ENCODE measurements around the gene SPRED2.

GRCh38 chr2:65299246-65299645 is 133.2 kb downstream of the SPRED2 start:
- TF ChIP-seq CTCF (IDR thresholded peaks at IDR 0.05) (no peak), POLR2A (IDR thresholded peaks at IDR 0.05) (no peak)
